HG03432 (cell line): ENCODE results near the gene IRF1.

ENCODE experiments used
- ATAC-seq: cut with Tn5 transposase; IDR thresholded peaks from one replicate; pipeline ENCODE4 v1.9.1; 2021; ENCODE audit warnings: mild to moderate bottlenecking, moderate library complexity; ENCODE audit not compliant: unreplicated experiment

IRF1 gene

GRCh38 chr5:132463811-132464155 lies 26.8 kb downstream of the IRF1 start:
- ATAC-seq: no peak

DNA sequence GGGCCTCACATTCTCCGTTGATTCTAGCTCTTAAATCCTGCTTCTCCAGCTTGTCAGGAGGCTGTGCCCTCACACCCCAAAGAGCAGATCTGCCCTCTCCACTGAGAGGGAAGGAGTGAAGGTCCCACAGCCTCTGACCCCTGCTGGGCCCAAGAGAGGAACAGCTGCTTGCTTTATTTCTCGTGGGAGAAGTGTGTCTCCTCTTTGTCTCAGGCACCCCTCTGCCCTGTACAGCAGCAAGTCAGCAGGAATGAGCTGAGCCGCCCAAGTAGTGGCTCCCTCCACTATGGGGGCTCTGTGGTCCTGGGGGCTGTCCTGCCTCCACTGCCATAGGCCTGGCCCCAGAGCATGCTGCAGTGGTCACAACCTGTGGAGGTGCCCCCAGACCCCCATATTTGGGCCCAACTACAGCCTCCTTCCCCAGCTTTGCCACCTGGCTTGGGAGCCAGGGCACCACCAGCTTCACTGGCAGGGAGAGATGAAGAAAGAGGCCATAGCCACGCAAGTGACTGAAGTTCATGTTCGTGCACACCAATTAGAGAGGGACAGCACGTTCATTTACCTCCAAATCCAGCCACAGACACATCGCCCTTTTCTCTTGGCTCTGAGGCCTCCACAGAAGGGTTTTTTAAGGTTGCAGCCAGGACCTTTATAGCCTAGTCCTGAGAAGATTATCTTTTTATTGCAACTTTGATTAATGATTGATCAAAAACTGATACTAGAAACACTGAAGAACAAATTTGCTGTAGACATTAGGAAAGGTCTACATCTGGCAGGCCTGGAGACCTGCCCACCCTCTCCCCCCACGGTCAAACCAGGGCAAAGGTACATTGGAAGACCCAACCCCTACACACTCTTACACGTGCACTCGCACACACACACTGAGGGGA lies 27.5 kb downstream of the IRF1 start:
- ATAC-seq: no peak

DNA sequence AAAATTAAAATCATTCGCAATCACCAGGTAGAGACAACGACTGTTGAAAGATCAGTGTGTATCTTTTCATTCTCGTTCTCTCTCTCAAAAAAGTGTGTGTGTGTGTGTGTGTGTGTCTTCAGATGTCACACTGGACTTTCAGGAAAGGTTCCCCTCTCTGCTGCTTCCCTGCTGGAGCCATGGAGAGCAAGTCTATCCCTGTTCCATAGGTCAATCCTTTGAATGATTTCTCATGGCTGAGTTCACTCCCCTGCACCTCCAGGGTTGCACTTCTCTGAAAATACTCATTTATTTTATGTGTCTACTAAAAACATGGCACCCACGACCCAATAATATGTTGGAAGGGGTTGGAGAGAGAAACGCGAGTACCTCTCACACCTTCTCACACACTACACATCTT lies 28.2 kb downstream of the IRF1 start:
- ATAC-seq: no peak

- no peak for ATAC-seq
Observed at GRCh38 chr5:132461569-132462070, 29.0 kb downstream of the IRF1 start.

GRCh38 chr5:132460846-132461568 lies 29.6 kb downstream of the IRF1 start:
- ATAC-seq: no peak

- no peak for ATAC-seq
Observed at GRCh38 chr5:132459983-132460838, 30.4 kb downstream of the IRF1 start.

- ATAC-seq: peak; percentile 35
Observed at GRCh38 chr5:132459031-132459982, 31.3 kb downstream of the IRF1 start.

GRCh38 chr5:132458651-132459030 lies 31.9 kb downstream of the IRF1 start:
- ATAC-seq: peak; percentile 56

GRCh38 chr5:132458226-132458560 lies 32.4 kb downstream of the IRF1 start:
- ATAC-seq: no peak

DNA sequence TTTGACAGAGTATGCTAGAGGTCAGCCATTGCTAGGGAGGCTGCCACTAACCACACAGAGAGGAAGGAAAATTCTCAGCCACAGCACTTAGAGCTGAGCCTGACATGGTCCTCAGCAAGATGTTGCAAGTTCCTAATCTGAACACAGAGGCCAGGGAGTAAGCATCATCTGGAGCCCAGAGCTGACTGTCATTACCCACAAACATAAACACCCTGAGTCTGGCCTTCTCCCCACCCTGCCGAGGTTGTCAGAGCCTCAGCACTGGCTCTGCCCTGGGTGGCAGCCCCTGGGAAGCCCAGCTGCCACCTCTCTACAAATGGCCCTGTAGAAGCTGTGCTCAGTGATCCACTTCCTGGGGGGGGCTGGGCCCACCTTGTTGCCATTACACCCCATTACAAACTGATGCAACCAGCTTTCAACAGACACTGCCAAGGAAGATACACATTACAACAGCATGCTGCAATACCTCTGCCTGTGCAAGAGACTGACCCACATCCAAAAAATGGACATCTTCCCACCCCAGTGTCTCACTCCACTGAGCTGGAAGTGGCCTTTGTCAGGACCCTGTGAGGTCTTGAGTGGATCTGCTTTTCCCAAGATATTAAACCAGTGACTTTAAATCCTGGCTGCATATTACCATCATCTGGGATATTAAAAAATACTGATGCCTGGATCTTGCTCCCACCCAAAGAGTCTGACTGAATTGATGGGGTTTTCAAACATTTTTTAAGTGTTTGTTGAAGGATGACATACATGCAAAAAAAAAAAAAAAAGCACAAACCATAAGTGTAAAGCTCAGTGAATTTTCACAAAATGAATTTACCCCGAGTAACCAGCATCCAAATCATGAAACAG lies 33.0 kb downstream of the IRF1 start:
- ATAC-seq: no peak

DNA sequence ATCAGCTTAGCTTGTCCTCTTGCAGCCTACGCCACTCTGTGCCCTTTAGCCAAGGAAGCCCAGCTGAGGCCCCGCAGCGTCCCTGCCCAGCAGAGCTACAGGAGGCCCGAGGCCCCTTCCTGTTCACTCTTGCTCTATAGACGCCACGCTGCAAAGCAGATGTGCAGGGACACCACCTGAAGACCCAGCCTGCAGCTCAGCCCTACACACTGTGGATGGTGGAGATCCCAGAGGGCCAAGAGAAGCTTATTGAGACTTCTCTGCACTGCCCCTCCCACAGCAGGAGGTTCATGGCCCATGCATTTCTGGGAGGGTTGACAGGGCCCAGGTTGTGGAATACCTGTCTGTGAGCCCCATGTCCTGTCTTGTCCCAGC lies 33.6 kb downstream of the IRF1 start:
- peak; percentile 23 for ATAC-seq

GRCh38 chr5:132456296-132456986 lies 34.1 kb downstream of the IRF1 start:
- peak; percentile 48 for ATAC-seq

DNA sequence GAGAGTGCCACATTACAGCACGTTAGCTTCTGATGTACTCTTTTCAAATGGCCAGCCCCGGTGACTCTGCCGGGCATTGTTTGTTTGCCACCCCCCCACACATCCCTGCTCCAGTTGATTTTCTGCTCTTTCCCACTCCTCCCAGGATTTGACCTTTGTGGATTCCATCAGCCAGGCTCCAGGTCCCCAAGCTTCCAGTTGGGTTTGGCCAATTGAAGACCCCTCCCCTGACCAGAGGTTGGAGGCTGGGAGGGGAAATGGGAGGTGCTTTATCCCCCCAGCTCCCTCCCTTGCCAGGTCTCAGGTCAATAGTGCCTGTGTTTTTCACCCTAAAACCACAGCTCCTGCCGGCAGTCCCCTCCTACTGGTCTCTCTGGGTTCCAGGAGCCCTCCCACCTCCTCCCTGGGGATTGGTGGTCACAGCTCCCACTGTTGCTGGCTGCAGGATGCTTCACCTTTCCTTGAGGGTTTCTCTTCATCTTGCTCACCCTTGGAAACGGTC lies 34.9 kb downstream of the IRF1 start:
- no peak for ATAC-seq

- no peak for ATAC-seq
Observed at GRCh38 chr5:132454361-132454760, 36.2 kb downstream of the IRF1 start.

DNA sequence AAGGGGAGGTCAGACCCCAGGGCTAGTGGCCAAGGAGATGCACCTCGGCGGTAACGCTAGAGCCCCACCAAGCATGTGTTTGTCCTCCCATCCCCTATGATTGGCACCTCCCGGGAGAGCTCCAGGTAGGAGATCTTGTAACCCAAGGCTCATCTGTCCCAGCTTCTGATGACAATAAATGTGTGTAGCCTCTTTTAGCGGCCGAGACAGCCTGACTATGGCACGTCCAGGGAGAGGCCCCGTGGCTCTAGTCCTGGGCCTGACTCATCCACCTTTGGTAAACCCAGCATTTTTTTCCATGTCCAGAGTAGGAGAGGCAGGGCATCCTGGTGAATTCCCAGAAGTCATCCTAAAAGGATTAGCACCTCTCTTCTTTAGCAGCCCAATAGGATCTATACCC lies 39.2 kb downstream of the IRF1 start:
- no peak for ATAC-seq

DNA sequence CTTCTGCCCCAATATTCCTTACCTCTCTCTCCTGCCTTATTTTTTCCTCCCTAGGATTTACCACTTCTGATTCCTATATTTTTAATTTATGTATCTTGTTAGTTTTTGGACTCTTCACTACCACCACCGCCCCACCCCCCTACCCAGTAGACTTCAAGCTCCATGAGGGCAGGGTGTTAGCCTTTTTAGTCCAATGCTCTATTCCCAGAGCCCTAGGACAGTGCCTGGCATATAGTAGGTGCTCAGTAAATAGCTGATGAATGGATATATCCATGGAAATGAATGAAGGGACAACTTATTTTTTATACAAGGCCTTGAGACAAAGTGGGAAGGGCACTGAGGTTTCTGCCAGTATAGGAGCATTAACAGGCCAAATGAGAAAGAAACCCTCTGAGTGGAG lies 41.5 kb downstream of the IRF1 start:
- no peak for ATAC-seq

GRCh38 chr5:132447196-132447595 lies 43.4 kb downstream of the IRF1 start:
- no peak for ATAC-seq

- ATAC-seq: no peak
Observed at GRCh38 chr5:132446621-132447020, 44.0 kb downstream of the IRF1 start.

DNA sequence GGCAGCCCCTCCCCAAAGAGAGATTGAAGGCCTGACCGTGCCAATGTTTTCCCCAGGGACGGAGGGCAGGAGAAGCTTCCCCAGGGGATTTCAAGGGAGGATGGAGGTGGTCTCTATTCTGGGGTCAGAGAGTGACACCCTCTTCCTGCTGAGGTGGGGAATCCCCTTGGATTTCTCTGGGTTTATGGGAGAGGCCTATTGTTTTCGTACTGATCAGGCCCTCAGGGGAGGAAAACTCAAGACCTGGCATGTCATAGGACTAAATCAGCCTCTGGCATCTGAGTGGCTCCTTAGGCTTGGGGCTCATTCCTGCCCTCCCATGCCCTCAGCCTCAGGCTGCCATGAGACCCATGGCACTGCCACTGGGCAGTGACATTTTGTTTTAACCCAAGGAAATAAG lies 44.6 kb downstream of the IRF1 start:
- ATAC-seq: no peak
